GM18867 (cell line): Measurements from ENCODE around the gene GXYLT2.
A peak's percentile ranks its signal among the peaks of the same experiment; 100 is the strongest.

Experiments used
- ATAC-seq: cut with Tn5 transposase; IDR thresholded peaks from one replicate; pipeline ENCODE4 v1.9.1; 2021; ENCODE audit warnings: mild to moderate bottlenecking, moderate library complexity; ENCODE audit not compliant: unreplicated experiment

GXYLT2 gene, protein sequence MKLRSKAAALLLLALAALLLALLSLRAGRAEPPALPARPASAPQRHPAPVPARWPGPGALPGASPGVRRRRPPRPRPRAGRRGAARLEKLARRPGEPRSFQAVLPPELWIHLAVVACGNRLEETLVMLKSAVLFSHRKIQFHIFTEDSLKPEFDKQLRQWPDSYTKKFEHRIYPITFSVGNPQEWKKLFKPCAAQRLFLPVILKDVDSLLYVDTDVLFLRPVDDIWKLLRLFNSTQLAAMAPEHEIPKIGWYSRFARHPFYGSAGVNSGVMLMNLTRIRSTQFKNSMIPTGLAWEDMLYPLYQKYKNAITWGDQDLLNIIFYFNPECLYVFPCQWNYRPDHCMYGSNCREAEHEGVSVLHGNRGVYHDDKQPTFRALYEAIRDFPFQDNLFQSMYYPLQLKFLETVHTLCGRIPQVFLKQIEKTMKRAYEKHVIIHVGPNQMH

DNA sequence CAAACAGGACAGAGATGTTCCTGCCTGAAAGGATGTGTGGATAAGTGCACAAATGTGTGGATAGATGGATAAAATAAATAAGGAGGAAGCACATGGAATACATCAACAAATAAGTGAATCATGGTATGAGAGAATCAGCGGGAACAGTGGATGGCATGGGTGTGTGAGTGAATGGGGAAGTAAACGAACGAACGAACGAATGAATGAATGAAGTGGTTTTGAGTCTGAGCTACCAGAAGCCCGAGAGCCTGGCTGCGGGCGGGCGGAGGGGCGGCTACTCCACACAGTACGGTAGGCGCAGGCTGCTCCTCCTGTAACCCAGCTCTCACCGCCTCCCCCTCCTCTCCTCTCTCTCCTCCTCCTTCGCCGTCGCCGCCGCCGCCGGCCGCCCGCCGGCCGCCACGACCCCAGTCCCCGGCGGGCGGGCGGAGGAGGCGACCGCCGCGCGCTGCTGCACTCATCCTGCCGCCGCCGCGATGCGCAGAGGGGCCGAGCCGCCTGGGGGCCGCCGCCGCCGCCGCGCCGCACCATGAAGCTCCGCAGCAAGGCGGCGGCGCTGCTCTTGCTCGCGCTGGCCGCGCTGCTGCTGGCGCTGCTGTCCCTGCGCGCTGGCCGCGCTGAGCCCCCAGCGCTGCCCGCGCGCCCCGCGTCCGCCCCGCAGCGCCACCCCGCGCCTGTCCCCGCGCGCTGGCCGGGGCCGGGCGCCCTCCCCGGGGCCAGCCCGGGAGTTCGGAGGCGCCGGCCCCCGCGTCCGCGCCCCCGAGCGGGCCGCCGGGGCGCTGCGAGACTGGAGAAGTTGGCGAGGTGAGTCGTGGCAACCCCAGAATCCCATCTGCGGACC lies at the start of gene GXYLT2:
Gene GXYLT2, plus strand, starts transcription at position 342 of the 841 bp plus-strand sequence. Its CDS starts 188 bp downstream, at position 530.
- peak; percentile 65 for ATAC-seq

DNA sequence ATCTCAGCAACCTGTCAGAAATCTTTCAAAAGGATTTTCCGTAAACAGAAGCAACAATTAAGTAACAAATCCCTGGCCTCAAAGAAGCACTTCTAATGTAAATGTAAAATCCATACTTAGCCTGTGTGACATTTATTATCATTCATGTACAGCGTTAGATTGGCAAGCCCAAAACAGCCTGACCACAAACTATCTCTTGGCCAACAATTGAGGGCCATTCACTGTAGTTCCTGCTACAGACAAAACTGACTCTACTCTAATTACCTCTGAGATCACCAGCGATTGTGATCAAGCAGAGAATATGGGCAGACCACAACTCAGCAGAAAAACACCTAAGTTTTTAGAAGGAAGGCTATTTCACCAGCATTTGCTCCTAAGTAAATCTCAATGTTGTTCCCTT lies 48.8 kb upstream of the GXYLT2 start:
- ATAC-seq: no peak

DNA sequence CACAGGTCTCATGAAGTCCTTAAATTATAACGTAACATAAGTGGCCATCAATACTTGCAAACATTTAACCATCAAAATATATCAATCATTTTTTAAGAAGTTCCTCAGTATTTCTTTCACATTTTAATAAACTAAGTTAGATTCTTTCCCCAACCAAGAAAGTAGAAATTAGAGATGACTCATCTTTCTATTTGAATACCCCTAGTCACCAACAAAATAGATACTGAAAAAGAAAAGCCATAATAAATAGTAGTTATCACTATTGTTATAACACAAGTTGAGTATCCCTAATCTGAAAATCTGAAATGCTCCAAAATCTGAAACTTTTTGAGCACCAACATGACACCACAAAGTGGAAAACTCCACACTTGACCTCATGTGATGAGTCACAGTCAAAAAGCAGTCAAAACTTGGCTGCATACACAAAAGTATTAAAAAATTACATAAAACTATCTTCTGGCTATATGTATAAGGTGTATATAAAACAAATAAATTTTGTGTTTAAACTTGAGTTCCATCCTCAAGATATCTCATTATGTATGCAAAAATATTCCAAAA lies 43.3 kb upstream of the GXYLT2 start:
- ATAC-seq: peak; percentile 20

DNA sequence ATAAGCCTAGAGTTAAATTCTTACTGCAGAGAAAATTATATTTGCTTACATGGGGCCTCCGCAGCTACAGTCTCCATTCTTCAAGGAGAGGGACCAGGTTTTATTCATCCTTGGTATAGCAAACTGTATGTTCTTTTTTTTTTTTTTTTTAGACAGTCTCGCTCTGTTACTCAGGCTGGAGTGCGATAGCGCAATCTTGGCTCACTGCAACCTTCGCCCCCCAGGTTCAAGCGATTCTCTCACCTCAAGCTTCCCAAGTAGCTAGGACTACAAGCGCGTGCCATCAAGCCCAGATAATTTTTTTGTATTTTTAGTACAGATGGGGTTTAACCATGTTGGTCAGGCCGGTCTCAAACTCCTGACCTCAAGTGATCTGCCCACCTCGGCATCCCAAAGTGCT lies 41.7 kb upstream of the GXYLT2 start:
- ATAC-seq: no peak

DNA sequence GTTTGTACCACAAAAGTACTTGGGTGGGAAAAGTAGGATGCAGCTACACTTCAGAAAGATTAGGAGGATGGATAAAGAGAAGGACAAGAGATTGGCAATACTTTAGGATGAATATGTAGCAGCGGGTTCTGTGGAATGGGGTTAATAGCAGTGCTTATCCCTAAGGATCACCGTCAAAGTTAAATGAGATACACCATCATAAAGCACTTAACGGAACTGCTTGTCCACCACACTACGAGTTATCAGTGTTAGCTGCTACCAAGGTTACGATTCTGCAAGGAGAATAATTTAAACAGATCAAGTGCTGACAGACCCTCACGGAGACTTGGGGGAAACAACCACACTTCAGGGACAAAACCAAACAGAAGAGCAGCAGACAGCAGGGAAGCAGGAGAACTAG lies 40.6 kb upstream of the GXYLT2 start:
- no peak for ATAC-seq

DNA sequence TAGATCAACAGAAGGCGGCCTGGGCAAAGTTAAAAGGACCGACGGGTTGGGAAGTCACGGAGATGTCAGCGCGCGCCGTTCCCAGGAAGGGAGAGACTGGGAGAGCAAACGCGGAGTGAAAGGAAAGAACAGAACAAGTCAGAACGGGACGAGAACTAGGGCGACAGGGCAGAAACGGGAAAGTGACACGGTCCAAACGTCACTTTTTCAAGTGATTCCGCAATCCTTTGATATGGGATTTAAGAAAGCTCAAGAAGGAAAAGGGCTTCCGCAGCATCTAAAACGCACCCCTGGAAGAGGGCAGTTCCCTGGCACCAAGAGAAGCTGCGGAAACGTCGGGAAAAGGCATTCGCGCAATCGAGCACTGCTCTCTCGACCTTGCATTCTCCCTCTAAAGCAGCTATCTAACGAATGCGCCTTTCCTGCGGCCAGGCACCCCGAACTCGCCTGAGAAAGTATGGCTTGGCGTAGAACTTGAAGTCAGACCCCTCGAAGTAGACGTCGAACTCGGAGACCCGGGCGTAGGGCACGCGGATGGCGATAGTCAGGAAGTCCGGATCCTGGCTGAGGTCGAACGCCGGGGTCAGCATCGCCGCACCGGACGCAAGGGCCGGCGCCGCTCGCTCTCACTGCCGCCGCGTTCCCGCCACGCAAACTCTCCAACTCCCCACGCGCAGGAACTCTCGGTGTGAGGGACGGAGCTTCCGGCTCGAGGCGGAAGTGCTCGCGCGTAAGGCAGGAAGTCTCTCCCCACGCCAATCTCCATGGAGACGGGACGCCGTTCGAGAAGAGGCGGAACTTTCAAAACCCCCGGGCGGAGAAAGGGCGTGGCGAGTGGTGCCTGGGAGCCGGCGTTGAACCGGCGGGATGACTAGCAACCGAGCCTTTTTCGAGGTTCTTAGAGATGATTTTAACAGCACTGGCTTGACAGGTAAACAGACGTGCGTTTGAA lies 39.8 kb upstream of the GXYLT2 start, which contains the start of gene SHQ1:
Gene SHQ1, minus strand, starts transcription at position 695 of the 952 bp plus-strand sequence. Its CDS starts 105 bp downstream, at position 590.
- ATAC-seq: peak; percentile 94

DNA sequence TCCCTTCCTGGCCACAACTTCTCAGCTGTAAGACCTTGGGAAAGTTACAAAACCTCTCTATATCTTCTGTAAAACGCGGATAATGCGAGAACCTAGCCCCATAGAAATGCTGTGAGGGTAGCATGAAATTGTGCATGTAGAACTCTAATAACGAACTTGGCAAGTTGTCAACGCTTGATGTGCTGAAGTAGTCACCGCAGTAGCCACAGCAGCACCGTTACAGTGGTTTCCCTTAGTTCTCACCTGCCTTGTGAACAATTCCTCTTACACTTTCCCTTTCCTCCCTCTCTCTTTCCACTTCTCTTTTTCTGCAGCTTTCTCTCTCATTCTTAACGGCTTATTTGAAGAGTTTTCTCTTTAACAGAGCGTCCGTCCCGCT lies 39.2 kb upstream of the GXYLT2 start:
- peak; percentile 49 for ATAC-seq

DNA sequence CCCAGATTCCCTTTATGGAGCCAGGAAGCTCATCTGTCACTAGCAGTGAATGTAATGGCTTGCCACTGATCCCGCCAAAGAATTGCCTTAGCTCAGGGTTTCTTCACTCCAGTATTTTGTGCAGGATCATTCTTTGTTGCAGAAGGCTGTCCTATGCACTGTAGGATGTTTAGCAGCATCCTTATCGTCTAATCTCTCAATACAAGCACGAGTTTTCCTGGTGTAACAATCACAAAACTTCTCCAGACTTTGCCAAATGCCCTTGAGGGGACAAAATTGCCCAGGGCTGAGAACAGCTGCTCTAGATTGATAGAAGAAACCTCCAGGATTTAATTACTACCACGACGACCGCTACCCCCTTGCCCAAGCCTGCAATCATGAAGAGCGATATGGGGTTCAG lies 32.8 kb upstream of the GXYLT2 start:
- ATAC-seq: no peak

GRCh38 chr3:72860053-72860452 lies 27.8 kb upstream of the GXYLT2 start:
- ATAC-seq: no peak

- ATAC-seq: no peak
Measured at GRCh38 chr3:72860846-72861245, 27.0 kb upstream of the GXYLT2 start.

GRCh38 chr3:72862314-72863090 lies 25.3 kb upstream of the GXYLT2 start:
- ATAC-seq: no peak

DNA sequence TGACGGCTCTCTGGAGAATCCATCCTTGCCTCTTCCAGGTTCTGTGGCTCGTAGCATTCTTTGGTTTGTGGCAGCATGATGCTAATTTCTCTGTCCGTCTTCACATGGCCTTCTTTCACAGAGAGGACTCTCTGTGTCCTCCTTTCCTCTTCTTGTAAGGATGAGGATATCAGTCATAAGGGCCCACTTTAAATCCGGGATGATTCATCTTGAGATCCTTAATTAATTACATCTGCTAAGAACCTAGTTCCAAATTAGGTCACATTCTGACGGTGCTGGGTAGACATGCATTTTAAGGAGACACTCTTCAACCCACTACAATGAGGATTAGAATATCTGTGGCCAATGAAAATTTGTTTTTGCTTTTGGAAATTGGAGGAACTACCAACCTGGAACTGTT lies 15.7 kb upstream of the GXYLT2 start:
- ATAC-seq: no peak

DNA sequence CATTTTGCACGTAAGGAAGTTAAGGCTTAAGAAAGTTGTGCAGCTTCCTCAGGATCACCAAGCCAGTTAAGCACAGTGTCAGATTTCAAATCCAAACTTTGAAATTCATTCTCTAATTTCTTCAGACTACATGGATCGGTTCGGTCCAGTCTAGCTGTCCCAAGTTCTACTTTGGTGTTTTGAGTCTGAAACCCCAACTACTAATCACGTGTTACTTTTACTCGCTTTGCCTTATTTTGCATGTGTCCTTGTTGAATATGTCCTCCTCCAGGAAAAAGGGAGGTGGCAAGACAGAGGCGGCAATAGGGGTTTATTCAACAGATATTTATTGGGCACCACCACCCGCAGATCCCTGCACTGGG lies 522 bp upstream of the GXYLT2 start:
- ATAC-seq: no peak

DNA sequence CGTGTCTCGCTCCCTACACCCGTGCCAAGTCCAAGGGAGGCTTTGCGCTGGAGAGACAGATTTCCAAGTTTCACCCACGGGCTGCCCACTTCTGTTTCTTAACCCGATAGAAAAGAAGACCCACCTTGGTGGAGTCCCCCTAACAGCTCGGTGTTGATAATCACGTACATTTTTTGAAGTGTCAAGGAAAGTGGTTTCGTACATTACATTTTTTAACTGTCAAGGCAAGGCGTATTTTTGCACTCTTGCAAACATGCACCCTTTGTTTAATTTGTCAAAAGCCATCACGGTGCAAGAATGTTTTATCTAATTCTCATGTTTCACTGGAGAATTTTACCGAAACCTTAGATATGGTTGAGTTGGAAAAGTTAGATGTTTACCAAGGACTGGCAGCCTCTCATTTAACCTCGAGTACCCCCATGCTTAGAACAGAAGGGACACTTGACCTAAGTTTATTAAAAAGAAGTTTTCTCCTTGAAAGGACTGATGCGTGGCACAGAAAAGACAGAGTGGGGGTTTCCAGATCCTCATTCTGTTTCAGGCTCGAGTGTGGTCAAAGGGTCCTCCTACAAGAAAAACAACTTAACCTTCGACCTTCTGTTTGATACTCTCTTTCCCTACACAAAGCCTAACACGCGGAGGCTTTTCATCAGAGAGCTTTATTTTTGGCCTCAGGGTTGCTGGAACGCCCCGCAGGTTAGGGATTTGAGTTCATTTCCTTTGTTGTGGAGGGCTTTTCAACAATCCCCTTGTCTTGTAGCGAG lies 882 bp downstream of the GXYLT2 start:
- ATAC-seq: no peak

DNA sequence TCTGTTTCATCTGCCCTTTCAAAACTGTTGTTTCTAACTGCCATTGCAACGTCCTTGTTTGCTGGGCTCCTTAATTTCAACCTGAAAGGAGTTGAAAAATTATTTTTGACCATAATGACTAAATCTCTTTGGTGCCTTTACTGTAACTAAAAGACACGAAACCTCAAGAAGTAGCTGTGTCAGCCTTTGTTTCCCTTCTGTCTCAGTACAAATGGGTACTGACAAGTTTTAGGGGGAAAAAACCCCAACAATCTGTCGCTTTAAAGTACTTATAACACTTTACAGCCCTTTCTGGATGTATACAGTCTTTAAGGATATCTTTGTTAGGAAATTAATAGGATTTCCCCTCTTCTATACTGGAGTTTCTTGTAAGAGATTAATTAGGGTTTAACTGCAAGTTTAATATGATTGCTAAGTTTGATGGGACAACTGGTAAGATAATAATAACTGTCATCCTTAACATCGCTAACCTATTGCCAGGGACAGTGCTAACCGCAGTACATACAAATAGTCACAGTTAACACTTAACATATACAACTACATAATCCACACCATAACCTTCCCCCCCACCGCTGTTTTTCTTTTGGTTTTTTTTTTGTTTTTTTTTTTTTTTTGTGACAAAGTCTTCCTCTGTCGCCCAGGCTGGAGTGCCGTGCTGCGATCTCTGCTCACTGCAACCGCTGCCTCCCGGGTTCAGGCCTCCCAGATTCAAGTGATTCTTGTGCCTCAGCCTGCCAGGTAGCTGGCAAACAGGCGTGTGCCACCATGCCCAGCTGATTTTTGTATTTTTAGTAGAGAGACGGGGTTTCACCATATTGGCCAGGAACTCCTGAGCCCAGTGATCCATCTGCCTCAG lies 1.7 kb downstream of the GXYLT2 start:
- ATAC-seq: no peak

GRCh38 chr3:72890166-72890925 lies 2.5 kb downstream of the GXYLT2 start:
- no peak for ATAC-seq
